Activated T-helper 17 cell treated with anti-CD3 and anti-CD28 coated beads, Interleukin-2, amount 50 U/mL, for 72 hours (primary cell): Measurements from ENCODE around the gene PTPRM. TPM values are rescaled to one million over a fixed set of nuclear protein-coding genes. Genes with fewer than 3 reads are reported as not detected.
"Not testable (repeated sequence)": the region's sequence is repeated elsewhere in the genome, so short reads cannot be mapped to it uniquely, and the experiment has no call there.

Source experiments
- ATAC-seq: fragments of 150-1000 bp; cut with Tn5 transposase; replicated peaks from 2 replicates; pipeline ENCODE4 v1.10.0; 2021; ENCODE audit warnings: mild to moderate bottlenecking, moderate library complexity
- H3K27ac Mint-ChIP-seq: one replicate; pipeline ENCODE4 v1.8.0; 2022; ENCODE audit warnings: mixed read lengths
- H3K27me3 Mint-ChIP-seq: one replicate; pipeline ENCODE4 v1.8.0; 2022; ENCODE audit warnings: mixed read lengths
- H3K36me3 Mint-ChIP-seq: one replicate; pipeline ENCODE4 v1.8.0; 2022; ENCODE audit warnings: low read depth, mild to moderate bottlenecking, mixed read lengths
- H3K4me1 Mint-ChIP-seq: one replicate; pipeline ENCODE4 v1.8.0; 2022; ENCODE audit warnings: mixed read lengths
- H3K4me3 Mint-ChIP-seq: one replicate; pipeline ENCODE4 v1.8.0; 2022; ENCODE audit warnings: mild to moderate bottlenecking, mixed read lengths
- H3K9me3 Mint-ChIP-seq: one replicate; pipeline ENCODE4 v1.8.0; 2022; ENCODE audit warnings: mixed read lengths
- total RNA-seq, 2 donors: library from RNA; stranded (reverse); gene quantifications; one replicate each; pipeline ENCODE4 v1.2.3, GENCODE V29; 2022

The PTPRM gene
- total RNA-seq, 2 donors from 2014 or later = 7.5 to 24.5 TPM

GRCh38 chr18:8052237-8052701 lies 485.2 kb downstream of the PTPRM start:
- Mint-ChIP-seq H3K36me3 (no peaks in the 10 kb centered on the region), H3K4me1 (peaks cover 4% of the 10 kb centered on the region), H3K27me3 (no peaks in the 10 kb centered on the region), H3K4me3 (peak overlapping the region; percentile 64), H3K9me3 (no peaks in the 10 kb centered on the region), H3K27ac (no peak overlapping the region)
- peak; percentile 75 for ATAC-seq

- no peaks in the 10 kb centered on the region for H3K36me3 Mint-ChIP-seq
- H3K4me3 Mint-ChIP-seq = no peak overlapping the region
- no peak overlapping the region for H3K27ac Mint-ChIP-seq
- no peak for ATAC-seq
- no peaks in the 10 kb centered on the region for H3K4me1 Mint-ChIP-seq
- no peaks in the 10 kb centered on the region for H3K9me3 Mint-ChIP-seq
- no peaks in the 10 kb centered on the region for H3K27me3 Mint-ChIP-seq
These were observed 489.6 kb downstream of the PTPRM start for GRCh38 chr18:8056723-8057122.

- not testable (repeated sequence) for H3K4me1 Mint-ChIP-seq, ATAC-seq, H3K4me3 Mint-ChIP-seq, H3K27me3 Mint-ChIP-seq, H3K9me3 Mint-ChIP-seq, H3K27ac Mint-ChIP-seq, H3K36me3 Mint-ChIP-seq
These were observed 496.0 kb downstream of the PTPRM start for GRCh38 chr18:8063152-8063551.

GRCh38 chr18:8063733-8064132 lies 496.6 kb downstream of the PTPRM start:
- H3K4me1 Mint-ChIP-seq = no peaks in the 10 kb centered on the region
- no peaks in the 10 kb centered on the region for H3K27me3 Mint-ChIP-seq

DNA sequence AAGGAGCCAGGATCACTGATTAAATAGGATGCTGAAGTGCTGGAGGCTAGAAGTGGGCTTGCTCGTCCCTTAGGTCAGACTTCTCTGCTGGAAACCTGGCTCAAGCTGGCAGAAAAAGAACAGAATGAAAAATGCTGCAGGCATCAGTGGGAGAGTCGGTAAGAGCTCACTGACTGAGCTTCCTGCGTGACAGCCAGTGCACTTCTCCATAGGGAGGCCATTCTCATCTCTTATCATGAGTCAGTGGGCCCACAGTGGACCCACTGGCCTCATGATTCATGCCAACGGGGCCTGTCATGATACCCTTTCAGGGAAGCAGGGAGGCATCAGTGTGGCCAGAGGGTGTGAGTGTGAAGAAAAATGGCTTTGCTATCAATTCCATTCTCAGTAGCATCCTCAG lies 498.2 kb downstream of the PTPRM start:
- Mint-ChIP-seq H3K4me3 (no peak overlapping the region), H3K4me1 (no peaks in the 10 kb centered on the region), H3K27me3 (no peaks in the 10 kb centered on the region), H3K27ac (no peak overlapping the region), H3K36me3 (no peaks in the 10 kb centered on the region), H3K9me3 (no peaks in the 10 kb centered on the region)
- ATAC-seq = no peak

More at GRCh38 chr18:8063733-8064132, 496.6 kb downstream of the PTPRM start:
- no peaks in the 10 kb centered on the region for H3K36me3 Mint-ChIP-seq
- no peak for ATAC-seq
- H3K9me3 Mint-ChIP-seq = no peaks in the 10 kb centered on the region
- H3K27ac Mint-ChIP-seq = no peak overlapping the region
- no peak overlapping the region for H3K4me3 Mint-ChIP-seq

GRCh38 chr18:8065773-8066172 lies 498.7 kb downstream of the PTPRM start:
- Mint-ChIP-seq H3K4me1 (no peaks in the 10 kb centered on the region), H3K9me3 (no peaks in the 10 kb centered on the region), H3K4me3 (no peak overlapping the region), H3K27ac (no peak overlapping the region), H3K27me3 (no peaks in the 10 kb centered on the region), H3K36me3 (no peaks in the 10 kb centered on the region)
- no peak for ATAC-seq

- H3K27ac Mint-ChIP-seq = no peak overlapping the region
- no peak for ATAC-seq
- H3K27me3 Mint-ChIP-seq = no peaks in the 10 kb centered on the region
- H3K36me3 Mint-ChIP-seq = no peaks in the 10 kb centered on the region
- H3K4me3 Mint-ChIP-seq = no peak overlapping the region
- H3K9me3 Mint-ChIP-seq = no peaks in the 10 kb centered on the region
- H3K4me1 Mint-ChIP-seq = no peaks in the 10 kb centered on the region
These were observed 502.6 kb downstream of the PTPRM start for GRCh38 chr18:8069708-8070107.

DNA sequence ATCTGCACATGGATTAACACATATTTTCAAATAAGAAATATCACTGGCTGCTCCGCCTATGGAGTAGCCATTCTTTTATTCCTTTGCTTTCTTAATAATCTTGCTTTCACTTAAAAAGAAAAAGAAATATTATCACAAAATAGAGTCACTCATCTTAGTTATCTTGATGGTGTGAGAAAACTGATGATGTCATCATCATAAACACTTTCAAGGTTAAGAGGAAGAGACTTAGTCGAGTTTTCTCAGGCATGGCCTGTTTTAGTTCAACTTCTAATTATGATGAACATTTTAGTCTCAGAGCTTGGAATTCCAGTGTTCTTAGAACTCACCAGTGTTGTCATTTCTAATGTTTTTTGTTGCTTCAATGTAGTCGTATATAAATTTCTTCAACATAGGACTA lies 506.1 kb downstream of the PTPRM start:
- H3K4me1 Mint-ChIP-seq = no peaks in the 10 kb centered on the region
- no peak overlapping the region for H3K4me3 Mint-ChIP-seq
- H3K27me3 Mint-ChIP-seq = no peaks in the 10 kb centered on the region
- no peaks in the 10 kb centered on the region for H3K9me3 Mint-ChIP-seq
- no peak overlapping the region for H3K27ac Mint-ChIP-seq
- ATAC-seq = no peak
- H3K36me3 Mint-ChIP-seq = no peaks in the 10 kb centered on the region

- Mint-ChIP-seq H3K9me3 (peaks cover 3% of the 10 kb centered on the region), H3K36me3 (peaks cover 7% of the 10 kb centered on the region), H3K27ac (no peak overlapping the region), H3K4me3 (no peak overlapping the region), H3K4me1 (no peaks in the 10 kb centered on the region), H3K27me3 (no peaks in the 10 kb centered on the region)
- no peak for ATAC-seq
These were observed 513.0 kb downstream of the PTPRM start for GRCh38 chr18:8080092-8080491.

DNA sequence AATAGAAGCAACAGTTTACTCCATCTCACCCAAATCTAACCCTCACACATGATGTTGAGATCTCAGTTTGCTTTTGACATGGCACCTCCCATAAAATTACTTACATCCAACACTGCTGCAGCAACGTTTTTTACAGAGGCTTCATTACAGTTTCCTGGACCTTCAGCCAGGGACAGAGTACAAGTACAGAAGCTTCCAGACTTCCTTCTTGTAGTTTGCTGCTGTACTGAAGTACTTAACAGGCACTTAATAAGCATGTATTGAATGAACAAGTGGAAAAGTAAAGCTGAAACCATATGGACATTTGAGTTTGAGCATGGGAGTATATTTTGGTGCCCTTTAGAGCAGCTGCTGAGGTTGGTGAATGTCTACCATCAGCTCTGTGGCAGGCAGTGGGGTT lies 514.2 kb downstream of the PTPRM start:
- no peak overlapping the region for H3K27ac Mint-ChIP-seq
- H3K27me3 Mint-ChIP-seq = no peaks in the 10 kb centered on the region
- ATAC-seq = no peak
- H3K4me1 Mint-ChIP-seq = no peaks in the 10 kb centered on the region
- H3K4me3 Mint-ChIP-seq = no peak overlapping the region
- peaks cover 3% of the 10 kb centered on the region for H3K9me3 Mint-ChIP-seq
- H3K36me3 Mint-ChIP-seq = peaks cover 18% of the 10 kb centered on the region

GRCh38 chr18:8081872-8082553 lies 514.9 kb downstream of the PTPRM start:
- no peak for ATAC-seq
- Mint-ChIP-seq H3K27ac (no peak overlapping the region), H3K4me1 (no peaks in the 10 kb centered on the region), H3K36me3 (peaks cover 22% of the 10 kb centered on the region), H3K27me3 (no peaks in the 10 kb centered on the region), H3K9me3 (peaks cover 3% of the 10 kb centered on the region), H3K4me3 (no peak overlapping the region)

DNA sequence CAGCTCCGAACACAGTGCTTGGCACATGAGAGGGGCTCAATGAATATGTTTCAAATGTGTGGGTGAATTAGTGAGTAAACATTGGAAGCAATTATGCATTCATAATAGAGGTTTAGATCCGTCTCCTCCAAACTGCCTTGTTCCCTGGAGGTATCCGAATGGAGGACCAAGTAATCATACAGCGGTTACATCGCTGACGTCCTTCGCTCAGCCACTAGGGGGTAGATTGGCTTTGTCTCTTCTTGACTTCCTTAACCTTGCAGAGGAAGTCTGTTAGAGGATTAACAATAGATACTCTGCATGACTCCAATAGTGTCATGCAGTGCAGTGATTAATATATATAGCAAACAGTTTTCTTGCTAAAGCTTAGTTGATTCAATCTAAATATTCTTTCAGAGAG lies 517.0 kb downstream of the PTPRM start:
- Mint-ChIP-seq H3K9me3 (peaks cover 1% of the 10 kb centered on the region), H3K27me3 (no peaks in the 10 kb centered on the region), H3K4me1 (no peaks in the 10 kb centered on the region)

GRCh38 chr18:8088626-8089025 lies 521.5 kb downstream of the PTPRM start:
- H3K4me1 Mint-ChIP-seq = no peaks in the 10 kb centered on the region
- no peak for ATAC-seq
- H3K27ac Mint-ChIP-seq = no peak overlapping the region
- no peak overlapping the region for H3K4me3 Mint-ChIP-seq
- no peaks in the 10 kb centered on the region for H3K27me3 Mint-ChIP-seq
- no peaks in the 10 kb centered on the region for H3K9me3 Mint-ChIP-seq
- peaks cover 24% of the 10 kb centered on the region for H3K36me3 Mint-ChIP-seq

More for the DNA sequence above, 517.0 kb downstream of the PTPRM start:
- Mint-ChIP-seq H3K4me3 (no peak overlapping the region), H3K27ac (no peak overlapping the region), H3K36me3 (peaks cover 24% of the 10 kb centered on the region)
- ATAC-seq = no peak

DNA sequence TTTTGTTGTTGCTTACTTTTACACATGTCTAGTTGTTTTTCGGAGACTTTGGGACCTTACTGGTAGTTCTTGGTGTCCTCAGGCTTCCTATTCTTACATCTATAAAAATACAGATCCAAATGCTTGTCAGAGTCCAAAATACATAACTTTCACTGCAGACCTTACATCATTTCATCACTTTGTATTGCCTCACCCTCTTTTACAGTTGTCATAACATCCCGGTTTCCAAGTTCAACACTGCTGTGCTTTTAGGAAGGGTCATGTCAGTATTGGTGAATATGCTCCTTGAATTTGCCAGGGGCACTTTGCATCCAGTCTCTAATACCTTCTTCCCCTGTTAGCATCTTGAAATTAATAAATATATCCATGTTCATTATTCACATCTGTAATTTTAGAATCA lies 523.9 kb downstream of the PTPRM start:
- Mint-ChIP-seq H3K27ac (no peak overlapping the region), H3K4me1 (no peaks in the 10 kb centered on the region), H3K36me3 (peaks cover 16% of the 10 kb centered on the region), H3K4me3 (no peak overlapping the region), H3K27me3 (no peaks in the 10 kb centered on the region), H3K9me3 (no peaks in the 10 kb centered on the region)
- no peak for ATAC-seq

DNA sequence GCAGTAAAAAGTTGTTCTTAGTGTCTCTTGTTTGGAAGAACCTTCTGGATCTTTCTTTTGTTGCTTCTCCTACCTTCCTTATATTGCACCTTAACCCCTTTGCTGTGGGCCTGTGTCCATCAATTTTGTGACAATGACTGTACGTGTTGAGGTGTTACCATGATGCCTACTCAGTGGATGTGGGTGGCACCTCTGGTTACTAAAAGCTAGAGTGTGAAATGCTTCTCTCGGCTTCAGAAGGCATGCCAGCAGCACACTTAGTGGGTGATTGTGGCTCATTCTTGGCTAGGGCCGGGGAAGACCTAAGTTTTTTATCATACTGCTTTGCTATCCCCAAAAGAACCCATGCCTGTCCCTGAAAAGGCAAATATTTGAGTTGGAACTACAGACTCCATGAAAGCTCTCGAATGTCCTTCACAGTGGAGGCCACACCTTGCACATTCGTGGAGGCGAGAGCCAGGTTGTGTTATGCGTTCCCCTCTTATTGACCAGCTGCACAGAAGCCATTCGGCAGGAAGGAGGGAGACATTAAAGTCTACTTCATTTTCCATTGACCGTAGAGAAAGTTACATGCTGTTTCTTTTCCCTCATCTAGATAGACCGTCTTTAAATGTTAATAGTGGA lies 528.9 kb downstream of the PTPRM start:
- Mint-ChIP-seq H3K27me3 (no peaks in the 10 kb centered on the region), H3K4me3 (no peak overlapping the region), H3K9me3 (no peaks in the 10 kb centered on the region), H3K4me1 (no peaks in the 10 kb centered on the region), H3K36me3 (peaks cover 6% of the 10 kb centered on the region), H3K27ac (no peak overlapping the region)
- no peak for ATAC-seq
